ENCODE results near the gene CYFIP1.

The CYFIP1 gene

GRCh38 chr15:22863356-22863755 lies 116.8 kb downstream of the CYFIP1 start:
- DNase-seq, result no peak

DNA sequence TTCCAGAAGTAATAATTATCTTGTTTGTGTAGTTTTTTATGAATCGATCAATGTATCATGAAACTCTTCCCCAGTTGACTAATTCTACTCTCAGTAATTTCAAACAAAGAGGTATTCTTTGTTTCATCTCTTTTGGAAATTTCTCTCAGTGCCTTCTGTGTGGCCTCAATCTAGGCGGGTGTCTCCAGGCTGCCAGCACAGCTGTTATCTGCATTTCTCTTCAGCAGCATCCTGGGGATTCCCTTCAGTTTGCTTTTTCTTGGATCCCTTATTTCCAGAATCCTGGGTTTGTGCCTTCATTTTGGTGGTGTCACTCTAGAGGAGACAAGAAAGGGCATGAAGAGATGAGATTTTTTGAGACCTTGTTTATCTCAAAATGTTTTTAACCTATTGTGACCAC lies 119.0 kb downstream of the CYFIP1 start:
- no peak for DNase-seq

DNA sequence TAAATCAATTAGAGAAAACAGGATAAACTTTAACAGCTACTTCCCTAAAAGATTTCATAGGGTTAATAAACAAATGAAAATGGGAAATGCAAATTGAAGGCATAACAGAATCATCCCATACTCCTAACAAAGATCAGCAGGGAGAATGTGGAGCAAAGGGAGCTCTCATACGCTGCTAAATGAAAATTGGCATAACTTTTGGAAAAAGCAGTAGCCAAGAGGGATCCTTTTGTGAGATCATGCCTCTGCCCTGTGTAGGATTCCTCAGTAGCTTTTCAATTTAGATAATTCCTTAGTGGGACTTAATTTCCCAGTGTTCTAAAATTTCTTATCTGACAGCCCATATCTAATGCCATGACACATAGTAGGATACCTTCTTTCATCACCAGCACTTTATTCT lies 123.5 kb downstream of the CYFIP1 start:
- no peak for DNase-seq

DNA sequence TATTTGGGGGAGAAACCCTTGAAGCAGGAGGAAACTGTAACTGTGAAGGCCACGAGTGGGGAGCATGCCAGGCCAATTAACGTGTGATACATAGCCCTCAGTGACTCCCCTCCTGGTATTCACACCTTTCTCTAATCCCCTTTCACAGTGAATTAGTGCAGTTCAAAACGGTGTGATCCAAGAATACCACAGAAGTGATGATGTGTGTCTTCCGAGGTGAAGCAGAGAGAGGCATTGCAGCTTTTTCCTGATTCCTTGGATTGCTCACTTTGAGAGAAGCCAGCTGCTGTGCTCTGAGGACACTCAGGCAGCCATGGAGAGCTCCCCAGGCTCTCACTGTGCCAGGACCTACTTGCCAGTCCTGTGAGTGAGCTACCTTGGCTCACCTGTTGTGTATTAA lies 124.4 kb downstream of the CYFIP1 start:
- no peak for DNase-seq

GRCh38 chr15:22851513-22851912 lies 128.7 kb downstream of the CYFIP1 start:
- DNase-seq, result no peak

GRCh38 chr15:22850055-22850454 lies 130.1 kb downstream of the CYFIP1 start:
- DNase-seq, result no peak

DNA sequence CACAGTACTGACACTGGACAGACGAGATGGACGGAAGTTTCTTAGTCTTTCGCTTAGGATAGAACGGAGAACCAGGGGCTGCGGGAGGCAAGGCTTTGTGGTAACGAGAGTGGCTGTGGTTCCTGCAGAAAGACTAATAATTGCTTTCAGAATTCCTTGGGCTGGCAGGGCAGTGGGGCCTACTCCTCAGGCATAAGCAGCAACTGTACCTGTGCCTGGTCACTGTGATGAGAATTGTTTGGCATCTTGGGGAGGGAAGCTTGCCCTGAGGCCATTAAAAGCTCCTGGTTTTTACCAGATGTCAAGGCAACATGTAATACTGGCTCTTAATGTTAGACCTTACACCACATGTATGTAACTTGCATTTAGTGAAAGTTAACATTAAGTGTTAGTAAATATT lies 134.1 kb downstream of the CYFIP1 start:
- DNase-seq, result no peak

DNA sequence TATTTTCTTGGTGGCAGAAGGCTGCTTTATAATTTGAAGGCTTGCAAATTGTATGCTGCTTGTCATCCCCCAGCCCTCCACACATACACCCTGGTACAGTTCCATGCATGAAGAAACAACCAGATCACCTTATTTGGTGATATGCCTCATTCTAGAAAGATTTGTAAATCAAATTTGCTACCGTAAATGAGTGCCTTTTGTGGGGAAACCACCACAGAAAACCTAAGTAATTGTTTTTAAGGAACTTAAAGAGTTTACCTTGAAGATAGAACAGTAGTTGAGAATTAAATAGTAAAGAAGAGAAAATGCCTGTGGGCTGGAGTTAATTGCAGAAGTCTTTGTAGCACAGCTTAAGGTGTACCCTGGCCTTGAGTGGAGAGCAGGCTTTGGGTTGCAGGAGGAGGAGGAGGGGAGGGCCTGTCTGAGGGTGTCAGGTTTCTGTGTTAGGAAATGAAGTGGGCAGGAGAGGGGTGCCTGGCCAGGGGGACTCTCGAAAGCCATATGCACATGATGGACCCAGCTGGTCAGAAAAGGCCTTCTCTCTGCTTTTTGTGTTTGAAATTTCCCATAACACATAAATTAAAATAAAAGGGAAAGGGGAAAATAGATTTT lies 134.8 kb downstream of the CYFIP1 start:
- DNase-seq, result no peak

GRCh38 chr15:22844421-22845288 lies 135.5 kb downstream of the CYFIP1 start:
- DNase-seq, result no peak

GRCh38 chr15:22839046-22839695 lies 141.0 kb downstream of the CYFIP1 start:
- peak; percentile 33 for DNase-seq

DNA sequence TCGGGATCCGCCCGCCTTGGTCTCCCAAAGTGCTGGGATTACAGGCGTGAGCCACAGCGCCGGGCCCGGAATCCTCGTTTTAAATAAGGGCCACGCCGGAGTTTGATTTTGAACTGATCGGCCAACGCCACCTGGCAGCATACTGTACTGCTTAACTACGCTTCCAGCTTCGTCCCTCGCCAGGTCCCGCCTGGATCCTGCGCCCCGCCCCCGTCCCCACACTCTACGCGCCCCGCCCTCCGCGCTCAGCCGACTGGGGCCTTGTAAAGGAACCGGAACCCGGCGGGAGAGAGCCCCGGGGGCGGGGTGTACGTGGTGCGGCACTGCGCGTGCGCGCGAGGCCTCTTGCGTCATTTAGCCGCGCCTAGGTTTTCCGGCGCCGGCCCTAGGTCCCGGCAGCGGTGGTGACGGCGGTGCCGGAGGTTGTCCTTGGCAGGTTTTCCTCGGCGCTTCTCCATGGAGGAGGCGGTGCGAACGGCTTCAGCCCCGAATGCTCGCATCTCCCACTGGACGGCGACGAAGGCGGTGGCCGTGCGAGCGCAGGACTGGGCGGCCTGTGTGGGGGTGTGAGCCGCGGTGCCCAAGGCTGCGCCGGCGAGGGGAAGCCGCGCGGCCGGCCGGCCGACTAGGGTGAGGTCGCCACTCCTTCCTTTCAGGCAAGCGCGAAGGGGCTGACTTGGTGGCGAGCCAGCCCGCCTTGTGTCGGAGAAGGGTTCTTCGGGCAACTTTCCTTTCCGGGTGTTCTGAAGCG lies 141.7 kb downstream of the CYFIP1 start, which contains the start of gene NIPA2:
Gene NIPA2, plus strand, starts transcription at position 375 of the 751 bp plus-strand sequence. CDS start 13,066 bp downstream, outside the sequence.
- peak; percentile 99 for DNase-seq

DNA sequence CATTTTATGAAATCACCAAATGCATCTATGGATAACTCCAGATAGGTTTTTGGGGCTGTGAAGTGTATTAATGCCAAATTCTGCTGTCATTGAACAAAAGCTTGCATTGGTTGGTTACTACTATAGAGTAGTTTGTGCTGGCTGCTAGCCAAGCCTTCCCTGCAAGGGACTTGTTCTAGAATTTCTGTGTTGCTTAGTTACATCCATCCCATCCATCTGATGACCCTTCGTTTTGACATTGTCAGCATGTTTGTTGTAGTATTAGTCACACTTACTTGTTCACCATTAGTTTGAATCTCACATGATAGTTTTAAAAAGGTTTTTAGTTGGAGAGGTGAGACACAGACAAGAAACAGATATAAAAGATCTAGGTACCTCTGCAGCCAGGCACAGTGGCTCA lies 148.7 kb downstream of the CYFIP1 start:
- no peak for DNase-seq

DNA sequence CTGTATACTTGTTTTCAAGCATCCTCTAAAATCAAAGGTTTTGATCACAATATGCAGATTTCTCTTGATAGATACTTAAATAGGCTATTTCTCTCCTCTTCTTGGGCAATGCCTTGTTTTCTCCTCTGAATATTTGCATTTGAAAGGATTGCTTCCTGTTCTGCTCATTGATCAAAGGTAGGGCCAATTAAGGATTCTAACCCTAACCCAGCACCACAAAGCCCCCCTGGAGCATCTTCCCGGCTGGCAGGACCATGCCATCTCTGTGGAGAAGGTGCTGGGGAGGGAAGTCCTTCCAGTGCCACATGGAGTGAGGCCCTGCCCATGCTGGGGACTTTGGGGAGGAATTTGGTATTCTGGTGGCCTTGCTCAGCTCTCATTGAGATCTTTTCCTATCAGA lies 153.0 kb downstream of the CYFIP1 start:
- no peak for DNase-seq

DNA sequence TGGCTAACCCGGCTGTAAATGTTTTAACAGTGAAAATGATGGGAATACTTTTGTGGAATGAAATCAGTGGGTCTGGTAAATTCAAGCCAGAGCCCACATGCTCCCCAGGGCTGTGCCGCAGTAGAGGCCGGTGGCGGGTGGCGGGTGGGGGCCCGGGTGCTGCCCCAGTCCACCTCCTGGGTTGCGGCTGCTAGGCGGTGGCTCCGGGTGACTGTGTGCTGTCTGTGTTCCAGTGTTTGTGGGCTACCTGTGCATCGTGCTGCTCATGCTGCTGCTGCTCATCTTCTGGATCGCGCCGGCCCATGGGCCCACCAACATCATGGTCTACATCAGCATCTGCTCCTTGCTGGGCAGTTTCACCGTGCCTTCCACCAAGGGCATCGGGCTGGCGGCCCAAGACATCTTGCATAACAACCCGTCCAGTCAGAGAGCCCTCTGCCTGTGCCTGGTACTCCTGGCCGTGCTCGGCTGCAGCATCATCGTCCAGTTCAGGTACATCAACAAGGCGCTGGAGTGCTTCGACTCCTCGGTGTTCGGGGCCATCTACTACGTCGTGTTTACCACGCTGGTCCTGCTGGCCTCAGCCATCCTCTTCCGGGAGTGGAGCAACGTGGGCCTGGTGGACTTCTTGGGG lies 156.6 kb downstream of the CYFIP1 start:
- DNase-seq, result no peak

DNA sequence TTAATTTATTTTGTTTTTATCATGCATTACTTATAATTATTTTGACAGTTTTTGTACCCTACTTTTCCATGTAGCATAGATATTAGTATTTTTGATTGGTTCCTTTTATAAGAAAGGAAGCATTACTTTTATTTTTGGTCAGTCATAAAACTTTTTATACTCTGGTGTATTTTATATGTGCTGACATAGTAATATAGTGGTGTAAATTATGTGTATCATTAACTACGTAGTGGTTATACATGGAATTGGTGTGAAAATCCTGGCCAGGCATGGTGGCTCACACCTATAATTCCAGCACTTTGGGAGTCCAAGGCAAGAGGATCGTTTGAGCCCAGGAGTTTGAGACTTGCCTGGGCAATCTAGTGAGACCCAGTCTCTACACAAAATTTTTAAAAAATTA lies 160.5 kb downstream of the CYFIP1 start:
- DNase-seq, result no peak

All from hematopoietic multipotent progenitor cell treated with erythropoietin and hydrocortisone succinate and interleukin-3 and kit ligand, for 4 days (in vitro differentiated cells).